Measurements from ENCODE around the gene DNAJC2. TPM values are rescaled to one million over a fixed set of nuclear protein-coding genes. Genes with fewer than 3 reads are reported as not detected.

Gene DNAJC2
- polyA plus RNA-seq: 10 to 100 TPM; 22.2 to 36.3 (median 31.2) TPM
- long read RNA-seq, donor 1, partial matches to known transcripts: 0 of 5 reads
- long read RNA-seq, donor 1, other reads (novel, unspliced or antisense): 0 of 5 reads
- long read RNA-seq, donor 2, partial matches to known transcripts: 51 of 66 reads
- long read RNA-seq, donor 2, other reads (novel, unspliced or antisense): 14 of 66 reads
- long read RNA-seq, donor 3, partial matches to known transcripts: 0 of 5 reads
- long read RNA-seq, donor 3, other reads (novel, unspliced or antisense): 0 of 5 reads
- long read RNA-seq, donor 4: 0 reads
- long read RNA-seq, donor 5, partial matches to known transcripts: 0 of 1 reads
- long read RNA-seq, donor 5, other reads (novel, unspliced or antisense): 0 of 1 reads
- long read RNA-seq, donor 6, partial matches to known transcripts: 0 of 1 reads
- long read RNA-seq, donor 6, other reads (novel, unspliced or antisense): 0 of 1 reads
- long read RNA-seq, donor 7, partial matches to known transcripts: 0 of 3 reads
- long read RNA-seq, donor 7, other reads (novel, unspliced or antisense): 0 of 3 reads
- long read RNA-seq, donor 8: 0 reads
- long read RNA-seq, donor 9: 0 reads
- long read RNA-seq, donor 10, partial matches to known transcripts: 0 of 4 reads
- long read RNA-seq, donor 10, other reads (novel, unspliced or antisense): 0 of 4 reads

GRCh38 chr7:103344453-103345149, at the start of gene DNAJC2:
DNAJC2 (minus strand) TSS chr7:103344767; CDS start chr7:103344622, 145 bp downstream.
- DNase-seq (peak; percentile 93 to 94), FAIRE-seq (no peak)
- Histone ChIP-seq H3K4me1 (ENCODE audit: control insufficient read depth in 3 of 3, insufficient read depth in 2 of 3, low read depth in 1 of 3, low read length in 2 of 3) (peaks cover 2 to 5% (median 5%) of the 10 kb centered on the region in 3 donors), H3K4me3 (ENCODE audit: low read depth in 1 of 3, low read length in 3 of 3) (peak within 1 kb of the TSS; percentile 79 to 100 (median 93)), H3K9me3 (ENCODE audit: control insufficient read depth in 2 of 2, insufficient read depth in 1 of 2, low read depth in 1 of 2, low read length in 1 of 2) (no peaks in the 10 kb centered on the region), H3K36me3 (ENCODE audit: control insufficient read depth in 3 of 3, insufficient read depth in 2 of 3, low read depth in 1 of 3, low read length in 3 of 3) (peaks cover 0 to 7% (median 0%) of the 10 kb centered on the region in 3 donors), H3K27me3 (ENCODE audit: control insufficient read depth in 3 of 3, insufficient read depth in 3 of 3, low read length in 3 of 3) (no peaks in the 10 kb centered on the region), H3K27ac (ENCODE audit: low read depth in 1 of 3, low read length in 2 of 3) (peak within 1 kb of the TSS; percentile 91 to 92 (median 91))
- 7 to 9% (median 7%) methylated on average over 39 to 43 of the region's 43 CpGs for WGBS, 3 donors

- H3K4me3 ChIP-seq (ENCODE audit: low read depth in 1 of 3, low read length in 3 of 3): no peak overlapping the region
- no peaks in the 10 kb centered on the region for H3K27me3 ChIP-seq (ENCODE audit: control insufficient read depth in 3 of 3, insufficient read depth in 3 of 3, low read length in 3 of 3)
- H3K9me3 ChIP-seq (ENCODE audit: control insufficient read depth in 2 of 2, insufficient read depth in 1 of 2, low read depth in 1 of 2, low read length in 1 of 2): no peaks in the 10 kb centered on the region
- H3K4me1 ChIP-seq (ENCODE audit: control insufficient read depth in 3 of 3, insufficient read depth in 2 of 3, low read depth in 1 of 3, low read length in 2 of 3): no peaks in the 10 kb centered on the region
- DNase-seq (peak in 1 of 2 donors; percentile 29), FAIRE-seq (no peak)
- H3K27ac ChIP-seq (ENCODE audit: low read depth in 1 of 3, low read length in 2 of 3): no peak overlapping the region
- WGBS, 3 donors: 27 to 61% (median 42%) methylated on average over 2 of the region's 2 CpGs
- H3K36me3 ChIP-seq (ENCODE audit: control insufficient read depth in 3 of 3, insufficient read depth in 2 of 3, low read depth in 1 of 3, low read length in 3 of 3): no peaks in the 10 kb centered on the region
These were observed 47.4 kb upstream of the DNAJC2 start for GRCh38 chr7:103391976-103392375.

- Histone ChIP-seq H3K4me1 (ENCODE audit: control insufficient read depth in 3 of 3, insufficient read depth in 2 of 3, low read depth in 1 of 3, low read length in 2 of 3) (no peaks in the 10 kb centered on the region), H3K9me3 (ENCODE audit: control insufficient read depth in 2 of 2, insufficient read depth in 1 of 2, low read depth in 1 of 2, low read length in 1 of 2) (no peaks in the 10 kb centered on the region), H3K27me3 (ENCODE audit: control insufficient read depth in 3 of 3, insufficient read depth in 3 of 3, low read length in 3 of 3) (no peaks in the 10 kb centered on the region), H3K27ac (ENCODE audit: low read depth in 1 of 3, low read length in 2 of 3) (no peak overlapping the region), H3K36me3 (ENCODE audit: control insufficient read depth in 3 of 3, insufficient read depth in 2 of 3, low read depth in 1 of 3, low read length in 3 of 3) (no peaks in the 10 kb centered on the region), H3K4me3 (ENCODE audit: low read depth in 1 of 3, low read length in 3 of 3) (no peak overlapping the region)
- no peak for DNase-seq
- 92 to 94% (median 94%) methylated on average over 5 of the region's 5 CpGs for WGBS, 3 donors
- no peak for FAIRE-seq
These were observed 46.6 kb upstream of the DNAJC2 start for GRCh38 chr7:103391150-103391549.

GRCh38 chr7:103389263-103389662, 44.7 kb upstream of the DNAJC2 start:
- Histone ChIP-seq H3K4me3 (ENCODE audit: low read depth in 1 of 3, low read length in 3 of 3) (no peak overlapping the region), H3K36me3 (ENCODE audit: control insufficient read depth in 3 of 3, insufficient read depth in 2 of 3, low read depth in 1 of 3, low read length in 3 of 3) (no peaks in the 10 kb centered on the region), H3K27ac (ENCODE audit: low read depth in 1 of 3, low read length in 2 of 3) (no peak overlapping the region), H3K4me1 (ENCODE audit: control insufficient read depth in 3 of 3, insufficient read depth in 2 of 3, low read depth in 1 of 3, low read length in 2 of 3) (no peaks in the 10 kb centered on the region), H3K9me3 (ENCODE audit: control insufficient read depth in 2 of 2, insufficient read depth in 1 of 2, low read depth in 1 of 2, low read length in 1 of 2) (no peaks in the 10 kb centered on the region), H3K27me3 (ENCODE audit: control insufficient read depth in 3 of 3, insufficient read depth in 3 of 3, low read length in 3 of 3) (no peaks in the 10 kb centered on the region)
- FAIRE-seq (no peak), DNase-seq (no peak)
- 81 to 92% (median 88%) methylated on average over 3 of the region's 3 CpGs for WGBS, 3 donors

GRCh38 chr7:103388469-103389140, 44.0 kb upstream of the DNAJC2 start:
- Histone ChIP-seq H3K27ac (ENCODE audit: low read depth in 1 of 3, low read length in 2 of 3) (no peak overlapping the region), H3K4me1 (ENCODE audit: control insufficient read depth in 3 of 3, insufficient read depth in 2 of 3, low read depth in 1 of 3, low read length in 2 of 3) (no peaks in the 10 kb centered on the region), H3K27me3 (ENCODE audit: control insufficient read depth in 3 of 3, insufficient read depth in 3 of 3, low read length in 3 of 3) (no peaks in the 10 kb centered on the region), H3K4me3 (ENCODE audit: low read depth in 1 of 3, low read length in 3 of 3) (no peak overlapping the region), H3K9me3 (ENCODE audit: control insufficient read depth in 2 of 2, insufficient read depth in 1 of 2, low read depth in 1 of 2, low read length in 1 of 2) (no peaks in the 10 kb centered on the region), H3K36me3 (ENCODE audit: control insufficient read depth in 3 of 3, insufficient read depth in 2 of 3, low read depth in 1 of 3, low read length in 3 of 3) (no peaks in the 10 kb centered on the region)
- FAIRE-seq (no peak), DNase-seq (peak; percentile 23 to 67)
- 36 to 65% (median 55%) methylated on average over 4 of the region's 4 CpGs for WGBS, 3 donors

- H3K4me1 ChIP-seq (ENCODE audit: control insufficient read depth in 3 of 3, insufficient read depth in 2 of 3, low read depth in 1 of 3, low read length in 2 of 3): no peaks in the 10 kb centered on the region
- no peaks in the 10 kb centered on the region for H3K27me3 ChIP-seq (ENCODE audit: control insufficient read depth in 3 of 3, insufficient read depth in 3 of 3, low read length in 3 of 3)
- no peak for FAIRE-seq
- no peaks in the 10 kb centered on the region for H3K9me3 ChIP-seq (ENCODE audit: control insufficient read depth in 2 of 2, insufficient read depth in 1 of 2, low read depth in 1 of 2, low read length in 1 of 2)
- no peak overlapping the region for H3K27ac ChIP-seq (ENCODE audit: low read depth in 1 of 3, low read length in 2 of 3)
- no peak overlapping the region for H3K4me3 ChIP-seq (ENCODE audit: low read depth in 1 of 3, low read length in 3 of 3)
- H3K36me3 ChIP-seq (ENCODE audit: control insufficient read depth in 3 of 3, insufficient read depth in 2 of 3, low read depth in 1 of 3, low read length in 3 of 3): no peaks in the 10 kb centered on the region
- DNase-seq: no peak
- 74 to 78% (median 76%) methylated on average over 1 of the region's 1 CpG for WGBS, 3 donors
These were observed 42.7 kb upstream of the DNAJC2 start for GRCh38 chr7:103387242-103387641.

- WGBS, 3 donors: 83 to 86% (median 85%) methylated on average over 4 to 5 of the region's 5 CpGs
- no peaks in the 10 kb centered on the region for H3K9me3 ChIP-seq (ENCODE audit: control insufficient read depth in 2 of 2, insufficient read depth in 1 of 2, low read depth in 1 of 2, low read length in 1 of 2)
- H3K27ac ChIP-seq (ENCODE audit: low read depth in 1 of 3, low read length in 2 of 3): no peak overlapping the region
- no peaks in the 10 kb centered on the region for H3K27me3 ChIP-seq (ENCODE audit: control insufficient read depth in 3 of 3, insufficient read depth in 3 of 3, low read length in 3 of 3)
- H3K4me3 ChIP-seq (ENCODE audit: low read depth in 1 of 3, low read length in 3 of 3): no peak overlapping the region
- FAIRE-seq (no peak), DNase-seq (no peak)
- no peaks in the 10 kb centered on the region for H3K36me3 ChIP-seq (ENCODE audit: control insufficient read depth in 3 of 3, insufficient read depth in 2 of 3, low read depth in 1 of 3, low read length in 3 of 3)
- no peaks in the 10 kb centered on the region for H3K4me1 ChIP-seq (ENCODE audit: control insufficient read depth in 3 of 3, insufficient read depth in 2 of 3, low read depth in 1 of 3, low read length in 2 of 3)
These were observed 37.5 kb upstream of the DNAJC2 start for GRCh38 chr7:103382032-103382402.
